HCT116 (cell line): Measurements from ENCODE around the gene GRAMD2A. TPM values are rescaled to one million over a fixed set of nuclear protein-coding genes. Genes with fewer than 3 reads are reported as not detected.

Experiments used
- ATAC-seq: fragments of 200-7000 bp; cut with Tn5 transposase; 2 replicates; pipeline ENCODE4 v1.9.1; 2020; ENCODE audit warnings: mild to moderate bottlenecking, moderate library complexity
- BruUV-seq: library from RNA; stranded (reverse); fragments of 400-500 nt; replicated peaks from 2 replicates; lab custom pipeline; 2021; lab: Mats Ljungman, UMichigan
- CTCF ChIA-PET: fragments of 300-600 bp; sonication (Branson Sonifier 250); formaldehyde crosslinking; loops from one replicate; lab custom pipeline; 2021; ENCODE audit warnings: antibody characterized with exemption; lab: Charles Lee
- POLR2A ChIA-PET: fragments of 300-600, 350-600 bp; sonication (Branson Sonifier 250); formaldehyde crosslinking; loops from one replicate; lab custom pipeline; 2021; ENCODE audit warnings: antibody characterized with exemption; lab: Charles Lee
- RAD21 ChIA-PET, 2 experiments: fragments of 300-600 bp; sonication (Branson Sonifier 250); formaldehyde crosslinking; loops; one replicate each; lab custom pipeline; 2023; ENCODE audit warnings: low total read pairs in 2 of 2; ENCODE audit not compliant: uncharacterized antibody in 2 of 2, unreplicated experiment in 2 of 2, low non-redundant PET in 1 of 2; lab: Charles Lee
- DNase-seq: peaks from one replicate; pipeline ENCODE4 v3.0.0-alpha.2; 2010; ENCODE audit warnings: low read depth, low spot score
- H2AFZ ChIP-seq: fragments of 200-600 bp; shearing (Covaris generic), sonication (generic); 2 replicates; pipeline ENCODE4 v1.6.1; 2017; ENCODE audit warnings: low read depth, mixed run types, mixed read lengths, antibody characterized with exemption, low read length; ENCODE audit not compliant: poor library complexity, severe bottlenecking
- H3K27ac ChIP-seq: 2 replicates; pipeline ENCODE4 v1.5.1; 2012; ENCODE audit warnings: low read depth, low read length
- H3K27me3 ChIP-seq: fragments of 200-600 bp; sonication (generic); 2 replicates; pipeline ENCODE4 v1.6.1; 2016; ENCODE audit warnings: mixed run types, low read length, mixed read lengths; ENCODE audit not compliant: insufficient read depth
- H3K36me3 ChIP-seq, 2 experiments: fragments of 200-500 bp in 1 of 2; fragments of 200-600 bp in 1 of 2; sonication (Bioruptor generic) in 1 of 2; sonication (generic) in 1 of 2; 2 replicates each; pipeline versions ENCODE4 v1.5.1 to v1.6.1; 2014 to 2016; ENCODE audit warnings: low read length in 2 of 2, inconsistent platforms in 1 of 2, mixed read lengths in 1 of 2, mixed run types in 1 of 2; ENCODE audit not compliant: insufficient read depth in 2 of 2, control insufficient read depth in 1 of 2
- H3K4me1 ChIP-seq, 2 experiments: fragments of 200-600 bp in 1 of 2; sonication (generic) in 1 of 2; 2 replicates each; pipeline versions ENCODE4 v1.5.1 to v1.6.1; 2012 to 2017; ENCODE audit warnings: low read length in 2 of 2, inconsistent platforms in 1 of 2, mild to moderate bottlenecking in 1 of 2, mixed read lengths in 1 of 2, mixed run types in 1 of 2, moderate library complexity in 1 of 2; ENCODE audit not compliant: insufficient read depth in 2 of 2, control insufficient read depth in 1 of 2
- H3K4me2 ChIP-seq: fragments of 200-600 bp; sonication (generic); 2 replicates; pipeline ENCODE4 v1.6.1; 2017; ENCODE audit warnings: mixed run types, low read length, mixed read lengths
- H3K4me3 ChIP-seq, 2 experiments: fragments of 200-600 bp in 1 of 2; sonication (generic) in 1 of 2; replicated peaks in 1 of 2; 2 replicates each; pipeline ENCODE4 v1.5.1; 2011 to 2016; ENCODE audit warnings: low read length in 2 of 2, control low read depth in 1 of 2, low read depth in 1 of 2, mild to moderate bottlenecking in 1 of 2, mixed read lengths in 1 of 2, mixed run types in 1 of 2
- H3K79me2 ChIP-seq: fragments of 200-600 bp; sonication (generic); 2 replicates; pipeline ENCODE4 v1.6.1; 2017; ENCODE audit warnings: mild to moderate bottlenecking, mixed run types, low read length, moderate library complexity, mixed read lengths; ENCODE audit not compliant: insufficient read depth
- H3K9ac ChIP-seq: fragments of 200-600 bp; sonication (generic); 2 replicates; pipeline ENCODE4 v1.6.1; 2016; ENCODE audit warnings: low read length, mixed read lengths
- H3K9me2 ChIP-seq: fragments of 200-600 bp; sonication (generic), shearing (Covaris generic); 2 replicates; pipeline ENCODE4 v1.6.1; 2017; ENCODE audit warnings: mixed run types, mild to moderate bottlenecking, moderate library complexity; ENCODE audit not compliant: insufficient read depth
- H3K9me3 ChIP-seq, 2 experiments: fragments of 200-500 bp in 1 of 2; fragments of 200-600 bp in 1 of 2; sonication (Bioruptor generic) in 1 of 2; sonication (generic) in 1 of 2; 2 replicates each; pipeline ENCODE4 v1.6.1; 2014 to 2017; ENCODE audit warnings: low read length in 2 of 2, mixed read lengths in 2 of 2, inconsistent platforms in 1 of 2, low read depth in 1 of 2, mild to moderate bottlenecking in 1 of 2, mixed run types in 1 of 2, moderate library complexity in 1 of 2; ENCODE audit not compliant: control insufficient read depth in 1 of 2, insufficient read depth in 1 of 2
- H4K20me1 ChIP-seq: fragments of 200-600 bp; sonication (generic), shearing (Covaris generic); 2 replicates; pipeline ENCODE4 v1.6.1; 2017; ENCODE audit warnings: mixed run types, mild to moderate bottlenecking, moderate library complexity; ENCODE audit not compliant: insufficient read depth
- ATF3 ChIP-seq: IDR thresholded peaks from 2 replicates; pipeline ENCODE4 v1.6.1; 2012
- CBX3 ChIP-seq: IDR thresholded peaks from 2 replicates; pipeline ENCODE4 v1.6.1; 2012; ENCODE audit warnings: low read depth
- CTCF ChIP-seq, 3 experiments: fragments of 200-600 bp in 1 of 3; sonication (generic) in 1 of 3; IDR thresholded peaks in 2 of 3; conservative IDR thresholded peaks in 1 of 3; 2 replicates each; pipeline ENCODE4 v1.5.1; 2012 to 2017; ENCODE audit warnings: low read depth in 2 of 3, low read length in 2 of 3, antibody characterized with exemption in 1 of 3, borderline replicate concordance in 1 of 3, control low read depth in 1 of 3, mild to moderate bottlenecking in 1 of 3, mixed read lengths in 1 of 3, mixed run types in 1 of 3, moderate library complexity in 1 of 3; ENCODE audit not compliant: insufficient read depth in 1 of 3
- EGR1 ChIP-seq: IDR thresholded peaks from 2 replicates; pipeline ENCODE4 v1.6.1; 2012; ENCODE audit warnings: low read depth
- ELF1 ChIP-seq: IDR thresholded peaks from 2 replicates; pipeline ENCODE4 v1.6.1; 2012; ENCODE audit warnings: low read depth, borderline replicate concordance
- EZH2phosphoT487 ChIP-seq: fragments of 200-600 bp; IDR thresholded peaks from 2 replicates; pipeline ENCODE4 v1.6.1; 2018; ENCODE audit warnings: antibody characterized with exemption, borderline replicate concordance
- FOSL1 ChIP-seq: IDR thresholded peaks from 2 replicates; pipeline ENCODE4 v1.6.1; 2012; ENCODE audit warnings: low read depth
- MAX ChIP-seq: IDR thresholded peaks from 2 replicates; pipeline ENCODE4 v1.6.1; 2012
- POLR2A ChIP-seq: IDR thresholded peaks from 2 replicates; pipeline ENCODE4 v1.7.0; 2011; ENCODE audit warnings: borderline replicate concordance; ENCODE audit not compliant: insufficient read depth, insufficient read length; ENCODE audit errors: extremely low read depth
- RAD21 ChIP-seq: IDR thresholded peaks from 2 replicates; pipeline ENCODE4 v1.6.1; 2012; ENCODE audit warnings: low read depth, mild to moderate bottlenecking
- SIN3A ChIP-seq: IDR thresholded peaks from 2 replicates; pipeline ENCODE4 v1.6.1; 2012; ENCODE audit warnings: low read depth
- SP1 ChIP-seq: IDR thresholded peaks from 2 replicates; pipeline ENCODE4 v1.6.1; 2012; ENCODE audit warnings: low read depth
- SRF ChIP-seq: IDR thresholded peaks from 2 replicates; pipeline ENCODE4 v1.6.1; 2012; ENCODE audit warnings: low read depth
- YY1 ChIP-seq: IDR thresholded peaks from 2 replicates; pipeline ENCODE4 v1.6.1; 2011; ENCODE audit warnings: low read length, low read depth, moderate library complexity, mild to moderate bottlenecking; ENCODE audit not compliant: insufficient replicate concordance; ENCODE audit errors: extremely low read depth
- ZBTB33 ChIP-seq: IDR thresholded peaks from 2 replicates; pipeline ENCODE4 v1.6.1; 2011; ENCODE audit warnings: mild to moderate bottlenecking, low read length, moderate library complexity; ENCODE audit not compliant: insufficient replicate concordance; ENCODE audit errors: extremely low read depth
- ZFX ChIP-seq: fragments of 450-650 bp; IDR thresholded peaks from 2 replicates; pipeline ENCODE4 v1.6.1; 2017
- ZNF274 ChIP-seq: fragments of 200-500 bp; sonication (Bioruptor generic); IDR thresholded peaks from 2 replicates; pipeline ENCODE4 v1.6.1; 2014; ENCODE audit warnings: mild to moderate bottlenecking, low read depth, low read length, inconsistent platforms
- intact Hi-C: fragments of 100-400 bp; cut with micrococcal nuclease; formaldehyde crosslinking; loops from 2 replicates; pipeline ENCODE4 v1.10.0; 2022
- total RNA-seq: library from RNA; stranded (reverse); gene quantifications from one replicate; pipeline ENCODE4 v1.2.1, GENCODE V29; 2021; ENCODE audit not compliant: unreplicated experiment

Gene GRAMD2A
- total RNA-seq, 1 experiment from 2014 or later: 8.0 TPM

- intact Hi-C loops: loop anchor here (2.0 kb wide), 1 partner anchor 401 kb away; no protein-coding TSS in a partner anchor
- H3K27me3 ChIP-seq: no peaks in the 10 kb centered on the region
- H3K27ac ChIP-seq: no peak overlapping the region
- H3K79me2 ChIP-seq: no peaks in the 10 kb centered on the region
- no TSS peak for BruUV-seq
- DNase-seq (no peak), ATAC-seq (no peak)
- no peaks in the 10 kb centered on the region for H3K36me3 ChIP-seq
- H3K9me2 ChIP-seq: no peaks in the 10 kb centered on the region
- ChIA-PET RAD21 (no interaction called here), POLR2A (interaction anchor here (0.7 kb wide), 1 partner anchor 709 kb away, joined by 7 read pairs; no protein-coding TSS in a partner anchor), CTCF (interaction anchor here (1.4 to 1.5 kb wide), 2 partner anchors 400 to 410 kb away, joined by 3 to 10 read pairs; no protein-coding TSS in a partner anchor)
- H2AFZ ChIP-seq: no peak overlapping the region
- TF ChIP-seq ZNF274: no peak
- TF ChIP-seq SP1: no peak
- no peak for TF ChIP-seq FOSL1
- TF ChIP-seq EGR1: no peak
- TF ChIP-seq POLR2A: no peak
- no peak for TF ChIP-seq CTCF (IDR thresholded peaks at IDR 0.05 in 2 of 3, conservative IDR thresholded peaks at IDR 0.05 in 1 of 3; ENCODE audit: borderline replicate concordance in 1 of 3, insufficient read depth in 1 of 3, low read depth in 2 of 3, low read length in 2 of 3)
- no peak for TF ChIP-seq CBX3
- TF ChIP-seq SIN3A: no peak
- no peak for TF ChIP-seq EZH2phosphoT487
- no peak for TF ChIP-seq SRF
- TF ChIP-seq ELF1: no peak
- no peak for TF ChIP-seq ZBTB33
- TF ChIP-seq ZFX: no peak
- no peak for TF ChIP-seq ATF3
- no peak for TF ChIP-seq MAX
- TF ChIP-seq RAD21: no peak
- no peak for TF ChIP-seq YY1
- no peak overlapping the region for H3K9ac ChIP-seq
- H3K9me3 ChIP-seq: no peaks in the 10 kb centered on the region
- H3K4me1 ChIP-seq: peaks cover 4 to 12% of the 10 kb centered on the region in 2 experiments; a peak in 3 of 4 replicates
- no peak overlapping the region for H3K4me3 ChIP-seq
- H3K4me2 ChIP-seq: no peak overlapping the region
- no peaks in the 10 kb centered on the region for H4K20me1 ChIP-seq
These were observed 44.2 kb downstream of the GRAMD2A start for GRCh38 chr15:72153269-72154000.
